HepG2 (cell line): ENCODE results near the gene SEMA3B. TPM values are rescaled to one million over a fixed set of nuclear protein-coding genes. Genes with fewer than 3 reads are reported as not detected.
A peak's percentile ranks its signal among the peaks of the same experiment; 100 is the strongest.

Experiments
- ATF1 ChIP-seq: IDR thresholded peaks from 2 replicates; pipeline ENCODE4 v1.6.1; 2016; ENCODE audit warnings: mild to moderate bottlenecking, control low read depth
- CERS6 ChIP-seq: sonication (generic); formaldehyde crosslinking; IDR thresholded peaks from 2 replicates; pipeline ENCODE4 v1.5.0; 2020; ENCODE audit warnings: missing genetic modification reagents
- FOXJ3 ChIP-seq: sonication (generic); formaldehyde crosslinking; IDR thresholded peaks from 2 replicates; pipeline ENCODE4 v1.4.0; 2020; ENCODE audit warnings: missing genetic modification reagents, mild to moderate bottlenecking, borderline replicate concordance
- IKZF1 ChIP-seq: fragments of 450-650 bp; IDR thresholded peaks from 2 replicates; pipeline ENCODE4 v1.7.1; 2016
- MIER3 ChIP-seq: IDR thresholded peaks from 2 replicates; pipeline ENCODE4 v1.6.1; 2016; ENCODE audit warnings: missing compliant biosample characterization, borderline replicate concordance
- MTERF4 ChIP-seq: sonication (generic); formaldehyde crosslinking; IDR thresholded peaks from 2 replicates; pipeline ENCODE4 v1.8.0; 2023; ENCODE audit warnings: mild to moderate bottlenecking, missing genetic modification reagents
- NAIF1 ChIP-seq: sonication (generic); formaldehyde crosslinking; IDR thresholded peaks from 2 replicates; pipeline ENCODE4 v1.5.0; 2020; ENCODE audit warnings: mild to moderate bottlenecking, missing genetic modification reagents, borderline replicate concordance
- REL ChIP-seq: sonication (generic); formaldehyde crosslinking; conservative IDR thresholded peaks from 2 replicates; pipeline ENCODE4 v1.8.0; 2022; ENCODE audit warnings: mild to moderate bottlenecking, missing genetic modification reagents, moderate library complexity
- SAFB2 ChIP-seq: sonication (generic); formaldehyde crosslinking; IDR thresholded peaks from 2 replicates; pipeline ENCODE4 v1.5.1; 2020; ENCODE audit warnings: missing genetic modification reagents, low read depth, mild to moderate bottlenecking, borderline replicate concordance
- SIN3B ChIP-seq: fragments of 150-350 bp; IDR thresholded peaks from 2 replicates; pipeline ENCODE4 v1.6.1; 2014; ENCODE audit warnings: low read length
- SOX13 ChIP-seq, 3 experiments: fragments of 450-650 bp in 1 of 3; sonication (generic) in 1 of 3; formaldehyde crosslinking in 1 of 3; IDR thresholded peaks in 2 of 3; conservative IDR thresholded peaks in 1 of 3; 2 replicates each; pipeline versions ENCODE4 v1.5.0 to v1.6.1; 2016 to 2020; ENCODE audit warnings: antibody characterized with exemption in 1 of 3, mild to moderate bottlenecking in 1 of 3, missing compliant biosample characterization in 1 of 3, missing genetic modification reagents in 1 of 3, moderate library complexity in 1 of 3
- SOX5 ChIP-seq: IDR thresholded peaks from 2 replicates; pipeline ENCODE4 v1.6.1; 2016; ENCODE audit warnings: borderline replicate concordance
- TARDBP ChIP-seq: sonication (generic); formaldehyde crosslinking; IDR thresholded peaks from 2 replicates; pipeline ENCODE4 v1.8.0; 2022; ENCODE audit warnings: mild to moderate bottlenecking, missing genetic modification reagents
- ZBTB7B ChIP-seq: sonication (generic); formaldehyde crosslinking; IDR thresholded peaks from 2 replicates; pipeline ENCODE4 v1.4.0; 2020; ENCODE audit warnings: missing genetic modification reagents
- ZNF264 ChIP-seq: sonication (generic); formaldehyde crosslinking; IDR thresholded peaks from 2 replicates; pipeline ENCODE4 v1.4.0; 2020; ENCODE audit warnings: missing genetic modification reagents
- ZNF282 ChIP-seq: fragments of 450-650 bp; IDR thresholded peaks from 2 replicates; pipeline ENCODE4 v1.6.1; 2018; ENCODE audit not compliant: partially characterized antibody
- ZNF3 ChIP-seq: IDR thresholded peaks from 2 replicates; pipeline ENCODE4 v1.7.0; 2017; ENCODE audit warnings: inconsistent platforms
- ZNF510 ChIP-seq: sonication (generic); formaldehyde crosslinking; IDR thresholded peaks from 2 replicates; pipeline ENCODE4 v1.4.0; 2020; ENCODE audit warnings: low read depth, mild to moderate bottlenecking, missing genetic modification reagents
- ZNF589 ChIP-seq: sonication (generic); formaldehyde crosslinking; conservative IDR thresholded peaks from 2 replicates; pipeline ENCODE4 v1.8.0; 2022; ENCODE audit warnings: mild to moderate bottlenecking, moderate library complexity, missing genetic modification reagents
- ZNF616 ChIP-seq: sonication (generic); formaldehyde crosslinking; IDR thresholded peaks from 2 replicates; pipeline ENCODE4 v1.5.0; 2020; ENCODE audit warnings: low read depth, mild to moderate bottlenecking, missing genetic modification reagents
- ZNF710 ChIP-seq: sonication (generic); formaldehyde crosslinking; IDR thresholded peaks from 2 replicates; pipeline ENCODE4 v1.5.0; 2020; ENCODE audit warnings: mild to moderate bottlenecking, missing genetic modification reagents, borderline replicate concordance
- ZNF766 ChIP-seq: sonication (generic); formaldehyde crosslinking; IDR thresholded peaks from 2 replicates; pipeline ENCODE4 v1.5.0; 2020; ENCODE audit warnings: missing genetic modification reagents, borderline replicate concordance
- ZNF792 ChIP-seq: IDR thresholded peaks from 2 replicates; pipeline ENCODE4 v1.6.1; 2016
- ZSCAN25 ChIP-seq: sonication (generic); formaldehyde crosslinking; IDR thresholded peaks from 2 replicates; pipeline ENCODE4 v1.8.0; 2022; ENCODE audit warnings: mild to moderate bottlenecking, missing genetic modification reagents
- polyA plus RNA-seq, 8 experiments: library from polyadenylated mRNA; depleted of rRNA in 3 of 8; stranded (reverse) in 7 of 8; unstranded in 1 of 8; fragments of >200 nt; fragmentation: Illumina TruSeq in 4 of 8; extraction: Trizol in 4 of 8; gene quantifications; 2 replicates each; pipeline versions ENCODE4 v1.2.1 to v1.2.3, GENCODE V29; 2011 to 2016; ENCODE audit warnings: low read depth in 4 of 8, missing spikeins in 1 of 8, mixed read lengths in 1 of 8; ENCODE audit not compliant: insufficient read depth in 1 of 8
- total RNA-seq, 5 experiments: library from RNA; depleted of rRNA; stranded (reverse); fragments of >200 nt; fragmentation: Illumina TruSeq; extraction: Trizol; gene quantifications; 2 replicates each; pipeline ENCODE4 v1.2.3, GENCODE V29; 2016; ENCODE audit warnings: low read depth in 1 of 5

The SEMA3B gene
- total and polyA plus RNA-seq, 2 of the 13 experiments (the other 11 are each of a cell fraction or from before 2014, with no cell fraction given): 93.2 to 158 TPM

- TF ChIP-seq ZNF510 (CRISPR knock-in tag) (peak; percentile 35; the same call in 1 of the 2 replicates), ZNF264 (CRISPR knock-in tag) (no peak), NAIF1 (CRISPR knock-in tag) (no peak), MIER3 (CRISPR knock-in tag) (peak; percentile 63; the same call in 1 of the 2 replicates), IKZF1 (no peak), ATF1 (CRISPR knock-in tag) (peak; percentile 90), SOX5 (CRISPR knock-in tag) (0 out of 2 replicates have a peak, but pooled peaks have one; percentile 9), ZNF282 (no peak), ZNF3 (CRISPR knock-in tag) (no peak), CERS6 (no peak), ZNF589 (CRISPR knock-in tag) (peak; percentile 66; the same call in 1 of the 2 replicates), SOX13 (IDR thresholded peaks at IDR 0.05) (no peak), SOX13 (CRISPR knock-in tag; conservative IDR thresholded peaks at IDR 0.05 in 1 of 2, IDR thresholded peaks at IDR 0.05 in 1 of 2) (peak in 1 of 2 experiments; percentile 22; a peak in 2 of 4 replicates), ZNF766 (CRISPR knock-in tag) (no peak), SAFB2 (CRISPR knock-in tag) (peak; percentile 61; the same call in 1 of the 2 replicates), TARDBP (peak; percentile 83), REL (CRISPR knock-in tag) (no peak), MTERF4 (CRISPR knock-in tag) (0 out of 2 replicates have a peak, but pooled peaks have one; percentile 32), ZSCAN25 (CRISPR knock-in tag) (no peak), ZNF616 (0 out of 2 replicates have a peak, but pooled peaks have one; percentile 77), FOXJ3 (CRISPR knock-in tag) (no peak), ZBTB7B (CRISPR knock-in tag) (peak; percentile 47; the same call in 1 of the 2 replicates), SIN3B (peak; percentile 49; the same call in 1 of the 2 replicates), ZNF792 (no peak), ZNF710 (CRISPR knock-in tag) (peak; percentile 28; the same call in 1 of the 2 replicates)
Measured at GRCh38 chr3:50292159-50293078, 23.5 kb downstream of the SEMA3B start, which contains the start of gene IFRD2 (continued).
